Fibroblast of lung (primary cell): ENCODE measurements around the gene ADGRV1. TPM values are rescaled to one million over a fixed set of nuclear protein-coding genes. Genes with fewer than 3 reads are reported as not detected.

Experiments used
- DNase-seq, 2 donors: peaks; one replicate each; pipeline versions ENCODE4 v3.0.0 to v3.0.0-alpha.2; 2010; ENCODE audit warnings: low read depth in 2 of 2
- H2AFZ ChIP-seq: 2 replicates; pipeline ENCODE4 v1.5.1; 2012; ENCODE audit warnings: low read length, control low read depth, inconsistent platforms
- H3K27ac ChIP-seq: 2 replicates; pipeline ENCODE4 v1.5.1; 2011; ENCODE audit warnings: low read length, control low read depth; ENCODE audit not compliant: insufficient read depth
- H3K27me3 ChIP-seq: 2 replicates; pipeline ENCODE4 v1.5.1; 2011; ENCODE audit warnings: mild to moderate bottlenecking, low read length; ENCODE audit not compliant: control insufficient read depth, insufficient read depth
- H3K36me3 ChIP-seq: 2 replicates; pipeline ENCODE4 v1.5.1; 2011; ENCODE audit warnings: low read length; ENCODE audit not compliant: control insufficient read depth, insufficient read depth
- H3K4me1 ChIP-seq: 2 replicates; pipeline ENCODE4 v1.5.1; 2011; ENCODE audit warnings: low read length; ENCODE audit not compliant: control insufficient read depth, insufficient read depth; ENCODE audit errors: extremely low read depth
- H3K4me2 ChIP-seq: 2 replicates; pipeline ENCODE4 v1.5.1; 2011; ENCODE audit warnings: low read length, control low read depth; ENCODE audit not compliant: insufficient read depth; ENCODE audit errors: extremely low read depth
- H3K4me3 ChIP-seq, 4 experiments: fragments of 200-600 bp in 1 of 4; sonication (generic) in 1 of 4; replicated peaks in 1 of 4; 2 replicates each; pipeline ENCODE4 v1.5.1; 2011 to 2016; ENCODE audit warnings: low read length in 4 of 4, low read depth in 3 of 4, mild to moderate bottlenecking in 3 of 4, control low read depth in 2 of 4, inconsistent platforms in 1 of 4, mixed read lengths in 1 of 4; ENCODE audit not compliant: insufficient read depth in 1 of 4; ENCODE audit errors: control extremely low read depth in 1 of 4
- H3K79me2 ChIP-seq: 2 replicates; pipeline ENCODE4 v1.5.1; 2012; ENCODE audit warnings: mild to moderate bottlenecking, low read length, inconsistent platforms; ENCODE audit not compliant: control insufficient read depth, insufficient read depth
- H3K9ac ChIP-seq: 2 replicates; pipeline ENCODE4 v1.5.1; 2011; ENCODE audit warnings: mild to moderate bottlenecking, low read length, control low read depth; ENCODE audit not compliant: insufficient read depth
- H3K9me3 ChIP-seq: 2 replicates; pipeline ENCODE4 v1.5.1; 2012; ENCODE audit warnings: low read depth, low read length; ENCODE audit not compliant: control insufficient read depth, insufficient read depth
- H4K20me1 ChIP-seq: 2 replicates; pipeline ENCODE4 v1.5.1; 2011; ENCODE audit warnings: low read length; ENCODE audit not compliant: control insufficient read depth, insufficient read depth; ENCODE audit errors: extremely low read depth
- CTCF ChIP-seq, 2 donors: IDR thresholded peaks in 1 of 2; conservative IDR thresholded peaks in 1 of 2; 1 replicate in 1 of 2; 2 replicates in 1 of 2; pipeline ENCODE4 v1.5.1; 2011 to 2012; ENCODE audit warnings: low read length in 2 of 2, control low read depth in 1 of 2, inconsistent platforms in 1 of 2, low read depth in 1 of 2, mild to moderate bottlenecking in 1 of 2
- EZH2 ChIP-seq: IDR thresholded peaks from 2 replicates; pipeline ENCODE4 v1.5.1; 2012; ENCODE audit warnings: low read length, control low read depth, mild to moderate bottlenecking; ENCODE audit errors: missing control alignments
- polyA plus RNA-seq, 2 donors: library from polyadenylated mRNA; depleted of rRNA in 1 of 2; stranded (reverse) in 1 of 2; unstranded in 1 of 2; fragments of >200 nt; gene quantifications; 2 replicates each; pipeline ENCODE4 v1.2.1, GENCODE V29; 2011 to 2012; ENCODE audit warnings: missing spikeins in 1 of 2
- total RNA-seq: library from RNA; depleted of rRNA; stranded (reverse); fragments of >200 nt; gene quantifications from 2 replicates; pipeline ENCODE4 v1.2.1, GENCODE V29; 2014

The ADGRV1 gene
- total and polyA plus RNA-seq, 2 donors (not counting 1 experiment from before 2014, with no cell fraction given): 0.15 to 0.17 TPM

GRCh38 chr5:90690307-90690706, 131.7 kb downstream of the ADGRV1 start:
- H4K20me1 ChIP-seq: no peaks in the 10 kb centered on the region

GRCh38 chr5:90691533-90691932, 132.9 kb downstream of the ADGRV1 start:
- no peaks in the 10 kb centered on the region for H3K79me2 ChIP-seq
- DNase-seq: no peak

More at GRCh38 chr5:90690307-90690706, 131.7 kb downstream of the ADGRV1 start:
- H3K27me3 ChIP-seq: no peaks in the 10 kb centered on the region
- H3K4me2 ChIP-seq: no peak overlapping the region
- no peaks in the 10 kb centered on the region for H3K9me3 ChIP-seq
- no peak overlapping the region for H3K9ac ChIP-seq
- TF ChIP-seq CTCF (conservative IDR thresholded peaks at IDR 0.05 in 1 of 2, IDR thresholded peaks at IDR 0.05 in 1 of 2; ENCODE audit: low read depth in 1 of 2, low read length in 2 of 2) (no peak), EZH2 (no peak)
- no peak overlapping the region for H2AFZ ChIP-seq
- no peaks in the 10 kb centered on the region for H3K79me2 ChIP-seq
- no peaks in the 10 kb centered on the region for H3K36me3 ChIP-seq
- H3K4me1 ChIP-seq: no peaks in the 10 kb centered on the region
- DNase-seq: no peak
- H3K4me3 ChIP-seq: no peak overlapping the region
- H3K27ac ChIP-seq: no peak overlapping the region

GRCh38 chr5:90696153-90696552, 137.6 kb downstream of the ADGRV1 start:
- Histone ChIP-seq H3K27me3 (no peaks in the 10 kb centered on the region), H3K4me3 (no peak overlapping the region), H3K4me1 (no peaks in the 10 kb centered on the region), H2AFZ (no peak overlapping the region), H3K9ac (no peak overlapping the region), H3K9me3 (no peaks in the 10 kb centered on the region), H3K36me3 (no peaks in the 10 kb centered on the region), H4K20me1 (no peaks in the 10 kb centered on the region), H3K4me2 (no peak overlapping the region), H3K79me2 (no peaks in the 10 kb centered on the region), H3K27ac (no peak overlapping the region)
- TF ChIP-seq CTCF (conservative IDR thresholded peaks at IDR 0.05 in 1 of 2, IDR thresholded peaks at IDR 0.05 in 1 of 2; ENCODE audit: low read depth in 1 of 2, low read length in 2 of 2) (no peak), EZH2 (no peak)
- DNase-seq: no peak

More at GRCh38 chr5:90691533-90691932, 132.9 kb downstream of the ADGRV1 start:
- Histone ChIP-seq H3K36me3 (no peaks in the 10 kb centered on the region), H3K27ac (no peak overlapping the region), H3K27me3 (no peaks in the 10 kb centered on the region), H4K20me1 (no peaks in the 10 kb centered on the region), H3K9ac (no peak overlapping the region), H3K4me1 (no peaks in the 10 kb centered on the region), H3K4me3 (no peak overlapping the region), H3K4me2 (no peak overlapping the region), H2AFZ (no peak overlapping the region), H3K9me3 (no peaks in the 10 kb centered on the region)
- TF ChIP-seq EZH2: no peak
- no peak for TF ChIP-seq CTCF (conservative IDR thresholded peaks at IDR 0.05 in 1 of 2, IDR thresholded peaks at IDR 0.05 in 1 of 2; ENCODE audit: low read depth in 1 of 2, low read length in 2 of 2)
